Gastroesophageal sphincter (tissue), 3 donors: ENCODE results near the gene IFIT5.

Experiments
- POLR2A ChIP-seq, 2 donors: fragments of 450-650 bp; IDR thresholded peaks; one replicate each; pipeline ENCODE4 v1.6.1; 2017; ENCODE audit warnings: antibody characterized with exemption in 2 of 2, mild to moderate bottlenecking in 2 of 2, moderate library complexity in 1 of 2
- TF ChIP-seq, protein P1 (sequence below), 4 experiments: fragments of 200-600 bp in 2 of 4; fragments of 450-650 bp in 2 of 4; sonication (generic) in 1 of 4; IDR thresholded peaks; one replicate each; pipeline ENCODE4 v1.5.1; 2017 to 2019; ENCODE audit warnings: antibody characterized with exemption in 4 of 4, mild to moderate bottlenecking in 2 of 4, moderate library complexity in 2 of 4

GRCh38 chr10:89395141-89395540 is 19.2 kb upstream of the IFIT5 start:
- TF ChIP-seq, protein P1, sequence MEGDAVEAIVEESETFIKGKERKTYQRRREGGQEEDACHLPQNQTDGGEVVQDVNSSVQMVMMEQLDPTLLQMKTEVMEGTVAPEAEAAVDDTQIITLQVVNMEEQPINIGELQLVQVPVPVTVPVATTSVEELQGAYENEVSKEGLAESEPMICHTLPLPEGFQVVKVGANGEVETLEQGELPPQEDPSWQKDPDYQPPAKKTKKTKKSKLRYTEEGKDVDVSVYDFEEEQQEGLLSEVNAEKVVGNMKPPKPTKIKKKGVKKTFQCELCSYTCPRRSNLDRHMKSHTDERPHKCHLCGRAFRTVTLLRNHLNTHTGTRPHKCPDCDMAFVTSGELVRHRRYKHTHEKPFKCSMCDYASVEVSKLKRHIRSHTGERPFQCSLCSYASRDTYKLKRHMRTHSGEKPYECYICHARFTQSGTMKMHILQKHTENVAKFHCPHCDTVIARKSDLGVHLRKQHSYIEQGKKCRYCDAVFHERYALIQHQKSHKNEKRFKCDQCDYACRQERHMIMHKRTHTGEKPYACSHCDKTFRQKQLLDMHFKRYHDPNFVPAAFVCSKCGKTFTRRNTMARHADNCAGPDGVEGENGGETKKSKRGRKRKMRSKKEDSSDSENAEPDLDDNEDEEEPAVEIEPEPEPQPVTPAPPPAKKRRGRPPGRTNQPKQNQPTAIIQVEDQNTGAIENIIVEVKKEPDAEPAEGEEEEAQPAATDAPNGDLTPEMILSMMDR (IDR thresholded peaks at IDR 0.05): no peak
- TF ChIP-seq POLR2A (IDR thresholded peaks at IDR 0.05): no peak
